Effector memory CD4-positive, alpha-beta T cell (primary cell): ENCODE results near the gene SLC44A5.

Experiments
- DNase-seq, 3 donors: peaks; one replicate each; pipeline ENCODE4 v3.0.0-alpha.2; 2020
- H3K27ac ChIP-seq: 2 replicates; pipeline ENCODE4 v1.7.0; 2013; ENCODE audit warnings: mild to moderate bottlenecking, low read length, moderate library complexity; ENCODE audit not compliant: insufficient read depth, poor library complexity, severe bottlenecking
- H3K27me3 ChIP-seq: replicated peaks from 2 replicates; pipeline ENCODE4 v1.7.0; 2013; ENCODE audit warnings: mild to moderate bottlenecking, low read length; ENCODE audit not compliant: insufficient read depth, control insufficient read depth, poor library complexity, severe bottlenecking
- H3K36me3 ChIP-seq: 2 replicates; pipeline ENCODE4 v1.7.0; 2013; ENCODE audit warnings: mild to moderate bottlenecking, low read length, moderate library complexity; ENCODE audit not compliant: control insufficient read depth, insufficient read depth
- H3K4me1 ChIP-seq: 2 replicates; pipeline ENCODE4 v1.7.0; 2013; ENCODE audit warnings: low read length, mild to moderate bottlenecking; ENCODE audit not compliant: control insufficient read depth, insufficient read depth, poor library complexity, severe bottlenecking
- H3K4me3 ChIP-seq: 2 replicates; pipeline ENCODE4 v1.7.0; 2013; ENCODE audit warnings: low read length, low read depth, mild to moderate bottlenecking; ENCODE audit not compliant: insufficient read depth, poor library complexity, severe bottlenecking
- H3K9me3 ChIP-seq: 2 replicates; pipeline ENCODE4 v1.7.0; 2013; ENCODE audit warnings: mild to moderate bottlenecking, low read length, moderate library complexity; ENCODE audit not compliant: control insufficient read depth

The SLC44A5 gene

GRCh38 chr1:75472089-75472970 is 138.6 kb downstream of the SLC44A5 start:
- DNase-seq: no peak
- no peaks in the 10 kb centered on the region for H3K4me1 ChIP-seq
- H3K27me3 ChIP-seq: no peaks in the 10 kb centered on the region
- no peaks in the 10 kb centered on the region for H3K9me3 ChIP-seq
- H3K36me3 ChIP-seq: no peaks in the 10 kb centered on the region
- no peak overlapping the region for H3K27ac ChIP-seq
- H3K4me3 ChIP-seq: no peak overlapping the region

- Histone ChIP-seq H3K36me3 (no peaks in the 10 kb centered on the region), H3K27ac (no peak overlapping the region), H3K4me1 (no peaks in the 10 kb centered on the region), H3K4me3 (no peak overlapping the region), H3K9me3 (no peaks in the 10 kb centered on the region), H3K27me3 (no peaks in the 10 kb centered on the region)
- DNase-seq: no peak
Measured at GRCh38 chr1:75471252-75471651, 139.7 kb downstream of the SLC44A5 start.

GRCh38 chr1:75470448-75470847 is 140.5 kb downstream of the SLC44A5 start:
- no peaks in the 10 kb centered on the region for H3K27me3 ChIP-seq
- H3K36me3 ChIP-seq: no peaks in the 10 kb centered on the region
- no peak overlapping the region for H3K4me3 ChIP-seq
- H3K4me1 ChIP-seq: no peaks in the 10 kb centered on the region
- no peak for DNase-seq
- no peaks in the 10 kb centered on the region for H3K9me3 ChIP-seq
- no peak overlapping the region for H3K27ac ChIP-seq

GRCh38 chr1:75469586-75470173 is 141.2 kb downstream of the SLC44A5 start:
- Histone ChIP-seq H3K36me3 (no peaks in the 10 kb centered on the region), H3K4me1 (no peaks in the 10 kb centered on the region), H3K4me3 (no peak overlapping the region), H3K9me3 (no peaks in the 10 kb centered on the region), H3K27me3 (no peaks in the 10 kb centered on the region), H3K27ac (no peak overlapping the region)
- no peak for DNase-seq

GRCh38 chr1:75461808-75462325 is 149.0 kb downstream of the SLC44A5 start:
- no peaks in the 10 kb centered on the region for H3K27me3 ChIP-seq
- no peak for DNase-seq
- no peaks in the 10 kb centered on the region for H3K36me3 ChIP-seq
- no peak overlapping the region for H3K27ac ChIP-seq
- H3K9me3 ChIP-seq: no peaks in the 10 kb centered on the region
- no peaks in the 10 kb centered on the region for H3K4me1 ChIP-seq
- H3K4me3 ChIP-seq: no peak overlapping the region

GRCh38 chr1:75449998-75450397 is 160.9 kb downstream of the SLC44A5 start:
- no peaks in the 10 kb centered on the region for H3K27me3 ChIP-seq

GRCh38 chr1:75444220-75444619 is 166.7 kb downstream of the SLC44A5 start:
- Histone ChIP-seq H3K27me3 (no peaks in the 10 kb centered on the region), H3K36me3 (no peaks in the 10 kb centered on the region), H3K4me1 (no peaks in the 10 kb centered on the region), H3K9me3 (no peaks in the 10 kb centered on the region), H3K4me3 (no peak overlapping the region), H3K27ac (no peak overlapping the region)
- no peak for DNase-seq

More at GRCh38 chr1:75449998-75450397, 160.9 kb downstream of the SLC44A5 start:
- Histone ChIP-seq H3K4me1 (no peaks in the 10 kb centered on the region), H3K4me3 (no peak overlapping the region), H3K27ac (no peak overlapping the region), H3K36me3 (no peaks in the 10 kb centered on the region), H3K9me3 (no peaks in the 10 kb centered on the region)
- no peak for DNase-seq

GRCh38 chr1:75440274-75440673 is 170.6 kb downstream of the SLC44A5 start:
- Histone ChIP-seq H3K4me1 (no peaks in the 10 kb centered on the region), H3K9me3 (no peaks in the 10 kb centered on the region), H3K27me3 (no peaks in the 10 kb centered on the region), H3K36me3 (no peaks in the 10 kb centered on the region), H3K27ac (no peak overlapping the region), H3K4me3 (no peak overlapping the region)
- DNase-seq: no peak

- no peaks in the 10 kb centered on the region for H3K36me3 ChIP-seq
- H3K27me3 ChIP-seq: no peaks in the 10 kb centered on the region
- no peaks in the 10 kb centered on the region for H3K4me1 ChIP-seq
- DNase-seq: no peak
- no peak overlapping the region for H3K4me3 ChIP-seq
- H3K9me3 ChIP-seq: no peaks in the 10 kb centered on the region
- no peak overlapping the region for H3K27ac ChIP-seq
Measured at GRCh38 chr1:75438355-75438754, 172.6 kb downstream of the SLC44A5 start.

GRCh38 chr1:75431843-75432242 is 179.1 kb downstream of the SLC44A5 start:
- Histone ChIP-seq H3K27ac (no peak overlapping the region), H3K27me3 (no peaks in the 10 kb centered on the region), H3K9me3 (no peaks in the 10 kb centered on the region), H3K36me3 (no peaks in the 10 kb centered on the region), H3K4me1 (no peaks in the 10 kb centered on the region), H3K4me3 (no peak overlapping the region)
- no peak for DNase-seq
